ENCODE data around the gene GAPT. TPM values are rescaled to one million over a fixed set of nuclear protein-coding genes. Genes with fewer than 3 reads are reported as not detected.

Gene GAPT
- total RNA-seq = 1 to 10 TPM in 1 of 4 donors, not detected in 3; 3.8 TPM

DNA sequence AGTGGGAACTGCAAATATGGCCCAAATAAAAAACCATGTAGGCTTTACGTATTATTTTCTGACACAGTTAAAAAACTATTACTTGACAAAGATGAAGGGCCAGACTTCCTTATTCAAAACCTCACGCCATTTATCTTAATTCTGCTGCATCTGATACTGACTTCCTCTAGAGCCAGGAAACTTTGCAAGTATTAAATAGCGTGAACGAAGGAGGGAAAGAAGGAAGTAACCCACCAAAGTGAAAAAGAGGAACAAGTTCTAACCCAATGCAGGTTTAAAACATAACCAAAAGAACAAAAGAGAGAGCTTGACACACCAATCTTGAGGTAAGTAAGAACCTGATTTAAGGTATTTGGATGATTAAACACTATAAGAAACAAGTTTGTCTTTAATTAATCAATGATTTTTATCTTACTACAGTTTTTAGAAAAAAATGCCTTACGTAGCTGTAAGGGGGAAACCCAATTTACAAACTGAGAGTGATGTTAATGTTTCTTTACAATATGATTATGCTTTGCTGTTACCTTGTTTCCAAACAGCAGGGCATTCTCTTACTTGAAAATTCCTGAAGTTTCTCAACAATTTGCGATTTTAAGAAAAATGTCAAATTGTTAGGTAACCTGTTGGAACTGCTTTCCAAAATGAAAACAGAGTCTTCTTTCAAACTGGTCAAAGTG, at the start of gene GAPT:
Gene GAPT, plus strand, starts transcription at position 220 of the 677 bp plus-strand sequence. CDS start 3,102 bp downstream, outside the sequence.
- no peaks in the 10 kb centered on the region for H3K4me1 ChIP-seq
- no peak within 1 kb of the TSS for H3K4me3 ChIP-seq
- peaks cover 6% of the 10 kb centered on the region for H3K27me3 ChIP-seq
- no peaks in the 10 kb centered on the region for H3K9me3 ChIP-seq
- no peak for DNase-seq
- no peaks in the 10 kb centered on the region for H3K36me3 ChIP-seq
- in situ Hi-C loops (cut with MboI; ENCODE audit: low pct_ligation_motif_present in 1 of 4, low pct_unique_long_range_greater_than_20kb in 1 of 4, low sequenced_read_pairs in 3 of 4) = loop anchor here in 3 of 4 donors (25.0 kb wide), 1 partner anchor 346 kb away; no protein-coding TSS in a partner anchor
- no peak for TF ChIP-seq POLR2AphosphoS5 (IDR thresholded peaks at IDR 0.05)
- no peak for TF ChIP-seq EP300 (IDR thresholded peaks at IDR 0.05; ENCODE audit: low read depth)
- no peak for TF ChIP-seq POLR2A (IDR thresholded peaks at IDR 0.05)
- TF ChIP-seq, protein P1, sequence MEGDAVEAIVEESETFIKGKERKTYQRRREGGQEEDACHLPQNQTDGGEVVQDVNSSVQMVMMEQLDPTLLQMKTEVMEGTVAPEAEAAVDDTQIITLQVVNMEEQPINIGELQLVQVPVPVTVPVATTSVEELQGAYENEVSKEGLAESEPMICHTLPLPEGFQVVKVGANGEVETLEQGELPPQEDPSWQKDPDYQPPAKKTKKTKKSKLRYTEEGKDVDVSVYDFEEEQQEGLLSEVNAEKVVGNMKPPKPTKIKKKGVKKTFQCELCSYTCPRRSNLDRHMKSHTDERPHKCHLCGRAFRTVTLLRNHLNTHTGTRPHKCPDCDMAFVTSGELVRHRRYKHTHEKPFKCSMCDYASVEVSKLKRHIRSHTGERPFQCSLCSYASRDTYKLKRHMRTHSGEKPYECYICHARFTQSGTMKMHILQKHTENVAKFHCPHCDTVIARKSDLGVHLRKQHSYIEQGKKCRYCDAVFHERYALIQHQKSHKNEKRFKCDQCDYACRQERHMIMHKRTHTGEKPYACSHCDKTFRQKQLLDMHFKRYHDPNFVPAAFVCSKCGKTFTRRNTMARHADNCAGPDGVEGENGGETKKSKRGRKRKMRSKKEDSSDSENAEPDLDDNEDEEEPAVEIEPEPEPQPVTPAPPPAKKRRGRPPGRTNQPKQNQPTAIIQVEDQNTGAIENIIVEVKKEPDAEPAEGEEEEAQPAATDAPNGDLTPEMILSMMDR (IDR thresholded peaks at IDR 0.05) = no peak
- intact Hi-C loops (cut with DNase I; ENCODE audit: low total_unique reads) = no loop called here
- 63 to 74% methylated on average over 6 of the region's 6 CpGs for WGBS, 2 donors (ENCODE audit: low coverage in 1 of 2)
- H3K27ac ChIP-seq = no peak within 1 kb of the TSS

DNA sequence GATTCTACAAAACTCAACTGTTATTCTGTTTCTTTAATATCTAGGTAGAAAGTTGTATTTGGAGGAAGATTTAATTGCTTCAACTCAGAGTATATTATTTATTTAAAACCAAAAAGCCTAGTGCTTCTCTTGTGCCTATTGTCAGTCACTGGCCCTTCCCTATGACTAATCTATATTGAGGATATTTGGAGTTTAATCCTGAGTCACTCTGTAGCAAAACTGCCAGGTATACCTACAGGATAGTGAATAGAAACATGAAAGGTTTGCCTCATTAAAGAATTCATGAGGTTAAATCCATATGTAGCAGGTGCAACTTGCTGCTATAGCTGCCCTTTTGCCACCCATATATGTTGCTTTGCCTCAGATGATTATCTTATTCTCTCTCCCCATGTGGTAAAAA, 46.4 kb upstream of the GAPT start:
- no peak for TF ChIP-seq POLR2AphosphoS5 (IDR thresholded peaks at IDR 0.05)
- TF ChIP-seq, protein P1 (IDR thresholded peaks at IDR 0.05) = no peak
- TF ChIP-seq EP300 (IDR thresholded peaks at IDR 0.05; ENCODE audit: low read depth) = no peak
- no peak for TF ChIP-seq POLR2A (IDR thresholded peaks at IDR 0.05)
- H3K4me3 ChIP-seq = no peak overlapping the region
- H3K9me3 ChIP-seq = no peaks in the 10 kb centered on the region
- H3K27me3 ChIP-seq = no peaks in the 10 kb centered on the region
- no peak for DNase-seq
- H3K27ac ChIP-seq = no peak overlapping the region
- intact Hi-C loops (cut with DNase I; ENCODE audit: low total_unique reads) = no loop called here
- H3K4me1 ChIP-seq = no peaks in the 10 kb centered on the region
- no peaks in the 10 kb centered on the region for H3K36me3 ChIP-seq
- in situ Hi-C loops (cut with MboI; ENCODE audit: low pct_ligation_motif_present in 1 of 4, low pct_unique_long_range_greater_than_20kb in 1 of 4, low sequenced_read_pairs in 3 of 4) = no loop called here

DNA sequence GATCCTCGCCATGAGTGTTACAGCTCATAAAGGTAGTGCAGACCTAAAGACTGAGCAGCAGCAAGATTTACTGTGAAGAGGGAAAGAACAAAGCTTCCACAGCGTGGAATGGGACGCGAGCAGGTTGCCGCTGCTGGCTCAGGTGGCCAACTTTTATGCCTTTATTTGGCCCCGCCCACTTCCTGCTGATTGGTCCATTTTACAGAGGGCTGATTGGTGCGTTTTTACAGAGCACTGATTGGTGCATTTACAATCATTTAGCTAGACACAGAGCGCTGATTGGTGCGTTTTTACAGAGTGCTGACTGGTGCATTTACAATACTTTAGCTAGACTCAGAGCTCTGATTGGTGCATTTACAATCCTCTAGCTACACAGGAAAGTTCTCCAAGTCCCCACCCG, 45.2 kb upstream of the GAPT start:
- Histone ChIP-seq H3K27me3 (no peaks in the 10 kb centered on the region), H3K27ac (no peak overlapping the region), H3K36me3 (no peaks in the 10 kb centered on the region), H3K9me3 (no peaks in the 10 kb centered on the region), H3K4me3 (no peak overlapping the region), H3K4me1 (no peaks in the 10 kb centered on the region)
- intact Hi-C loops (cut with DNase I; ENCODE audit: low total_unique reads) (no loop called here), in situ Hi-C loops (cut with MboI; ENCODE audit: low pct_ligation_motif_present in 1 of 4, low pct_unique_long_range_greater_than_20kb in 1 of 4, low sequenced_read_pairs in 3 of 4) (no loop called here)
- TF ChIP-seq, protein P1 (IDR thresholded peaks at IDR 0.05) = no peak
- TF ChIP-seq POLR2A (IDR thresholded peaks at IDR 0.05) = no peak
- no peak for TF ChIP-seq POLR2AphosphoS5 (IDR thresholded peaks at IDR 0.05)
- no peak for DNase-seq
- WGBS, 2 donors (ENCODE audit: low coverage in 1 of 2) = 82 to 85% methylated on average over 4 to 10 of the region's 10 CpGs

DNA sequence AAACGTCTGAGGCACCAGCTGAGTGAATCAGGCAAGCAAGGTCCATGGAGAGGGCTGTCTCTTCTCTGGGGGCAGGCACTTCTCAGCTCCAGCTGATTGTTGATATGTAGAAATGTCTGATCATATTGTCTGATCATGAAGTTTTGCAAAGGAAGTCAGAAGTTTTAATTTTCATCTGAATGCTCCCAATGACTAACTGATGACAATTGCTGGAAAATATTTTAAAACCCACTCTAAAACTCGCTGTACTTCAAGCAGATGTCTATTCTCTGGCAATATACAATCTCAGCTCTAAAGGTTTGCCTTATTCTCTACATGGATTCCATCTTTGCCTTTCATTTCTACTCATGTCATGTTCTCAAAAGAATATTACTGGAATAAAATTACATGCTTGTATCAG, 44.0 kb upstream of the GAPT start:
- Histone ChIP-seq H3K36me3 (no peaks in the 10 kb centered on the region), H3K4me1 (no peaks in the 10 kb centered on the region), H3K27ac (no peak overlapping the region), H3K9me3 (no peaks in the 10 kb centered on the region), H3K4me3 (no peak overlapping the region), H3K27me3 (no peaks in the 10 kb centered on the region)
- no peak for TF ChIP-seq POLR2A (IDR thresholded peaks at IDR 0.05)
- TF ChIP-seq EP300 (IDR thresholded peaks at IDR 0.05; ENCODE audit: low read depth) = no peak
- no peak for TF ChIP-seq POLR2AphosphoS5 (IDR thresholded peaks at IDR 0.05)
- TF ChIP-seq, protein P1 (IDR thresholded peaks at IDR 0.05) = no peak
- intact Hi-C loops (cut with DNase I; ENCODE audit: low total_unique reads) = no loop called here
- in situ Hi-C loops (cut with MboI; ENCODE audit: low pct_ligation_motif_present in 1 of 4, low pct_unique_long_range_greater_than_20kb in 1 of 4, low sequenced_read_pairs in 3 of 4) = no loop called here
- WGBS, 2 donors (ENCODE audit: low coverage in 1 of 2) = 61 to 89% methylated on average over 1 to 2 of the region's 2 CpGs
- no peak for DNase-seq
